WTC11 (cell line): ENCODE data around the gene PUM1. TPM values are rescaled to one million over a fixed set of nuclear protein-coding genes. Genes with fewer than 3 reads are reported as not detected.

Experiments used
- ATAC-seq: fragments of 200-7000 bp; cut with Tn5 transposase; 2 replicates; pipeline ENCODE4 v1.10.0; 2021; ENCODE audit warnings: mild to moderate bottlenecking, moderate library complexity
- CTCF ChIA-PET: fragments of 300-600 bp; sonication (Branson Sonifier 250); formaldehyde crosslinking; loops from one replicate; lab custom pipeline; 2021; ENCODE audit warnings: antibody characterized with exemption; lab: Charles Lee
- POLR2A ChIA-PET: fragments of 350-600 bp; sonication (Branson Sonifier 250); formaldehyde crosslinking; loops from one replicate; lab custom pipeline; 2021; ENCODE audit warnings: antibody characterized with exemption; lab: Charles Lee
- DNase-seq: peaks from one replicate; pipeline ENCODE4 v3.0.0; 2021; ENCODE audit warnings: low spot score
- H3K27ac Mint-ChIP-seq: 2 replicates; pipeline ENCODE4 v1.8.0; 2021; ENCODE audit warnings: mixed read lengths
- H3K27me3 Mint-ChIP-seq: 2 replicates; pipeline ENCODE4 v1.8.0; 2021; ENCODE audit warnings: low read depth, mild to moderate bottlenecking, moderate library complexity, mixed read lengths
- H3K36me3 Mint-ChIP-seq: 2 replicates; pipeline ENCODE4 v1.8.0; 2021; ENCODE audit warnings: mixed read lengths
- H3K4me1 Mint-ChIP-seq: 2 replicates; pipeline ENCODE4 v1.8.0; 2022; ENCODE audit warnings: mixed read lengths
- H3K4me3 Mint-ChIP-seq: 2 replicates; pipeline ENCODE4 v1.8.0; 2021; ENCODE audit warnings: mild to moderate bottlenecking, moderate library complexity, mixed read lengths
- H3K9me3 Mint-ChIP-seq: 2 replicates; pipeline ENCODE4 v1.8.0; 2021; ENCODE audit warnings: mixed read lengths
- ATF2 ChIP-seq: sonication (generic); formaldehyde crosslinking; IDR thresholded peaks from 2 replicates; pipeline ENCODE4 v1.8.1; 2022; ENCODE audit warnings: low read depth, missing genetic modification reagents, borderline replicate concordance
- E2F1 ChIP-seq: sonication (generic); formaldehyde crosslinking; IDR thresholded peaks from 2 replicates; pipeline ENCODE4 v1.8.0; 2022; ENCODE audit warnings: mild to moderate bottlenecking, missing genetic modification reagents
- ELF4 ChIP-seq: sonication (generic); formaldehyde crosslinking; IDR thresholded peaks from 2 replicates; pipeline ENCODE4 v1.8.1; 2022; ENCODE audit warnings: low read depth, mild to moderate bottlenecking, moderate library complexity, missing genetic modification reagents
- ERG ChIP-seq: fragments of 250-450 bp; sonication (Bioruptor Pico); IDR thresholded peaks from 2 replicates; pipeline ENCODE4 v1.8.0; 2021; ENCODE audit warnings: mild to moderate bottlenecking
- ESRRA ChIP-seq: sonication (generic); formaldehyde crosslinking; IDR thresholded peaks from 2 replicates; pipeline ENCODE4 v1.8.1; 2022; ENCODE audit warnings: mild to moderate bottlenecking, missing genetic modification reagents, borderline replicate concordance
- IRF2 ChIP-seq: sonication (generic); formaldehyde crosslinking; IDR thresholded peaks from 2 replicates; pipeline ENCODE4 v1.8.0; 2022; ENCODE audit warnings: low read depth, missing genetic modification reagents, borderline replicate concordance
- MLX ChIP-seq: sonication (generic); formaldehyde crosslinking; IDR thresholded peaks from 2 replicates; pipeline ENCODE4 v1.8.1; 2023; ENCODE audit warnings: mild to moderate bottlenecking, missing genetic modification reagents, moderate library complexity
- NFE2L1 ChIP-seq: sonication (generic); formaldehyde crosslinking; IDR thresholded peaks from 2 replicates; pipeline ENCODE4 v1.8.1; 2023; ENCODE audit warnings: missing genetic modification reagents
- OVOL2 ChIP-seq: fragments of 250-450 bp; sonication (Bioruptor Pico); IDR thresholded peaks from 2 replicates; pipeline ENCODE4 v1.9.0; 2021; ENCODE audit warnings: mild to moderate bottlenecking, borderline replicate concordance
- PRDM15 ChIP-seq: sonication (generic); formaldehyde crosslinking; IDR thresholded peaks from 2 replicates; pipeline ENCODE4 v1.8.0; 2022; ENCODE audit warnings: missing genetic modification reagents
- PREB ChIP-seq: sonication (generic); formaldehyde crosslinking; IDR thresholded peaks from 2 replicates; pipeline ENCODE4 v1.8.1; 2022; ENCODE audit warnings: mild to moderate bottlenecking, missing genetic modification reagents, moderate library complexity, borderline replicate concordance
- SP1 ChIP-seq: sonication (generic); formaldehyde crosslinking; conservative IDR thresholded peaks from 2 replicates; pipeline ENCODE4 v1.8.1; 2022; ENCODE audit warnings: missing genetic modification reagents
- TEAD1 ChIP-seq: sonication (generic); formaldehyde crosslinking; IDR thresholded peaks from 2 replicates; pipeline ENCODE4 v1.8.0; 2022; ENCODE audit warnings: mild to moderate bottlenecking, missing genetic modification reagents
- ZNF232 ChIP-seq: sonication (generic); formaldehyde crosslinking; IDR thresholded peaks from 2 replicates; pipeline ENCODE4 v1.8.0; 2022; ENCODE audit warnings: mild to moderate bottlenecking, missing genetic modification reagents
- total RNA-seq: library from RNA; stranded (reverse); gene quantifications from 3 replicates; pipeline ENCODE4 v1.2.3, GENCODE V29; 2021
- TF ChIP-seq, protein P1 (sequence below): sonication (generic); formaldehyde crosslinking; IDR thresholded peaks from 2 replicates; pipeline ENCODE4 v1.8.0; 2022; ENCODE audit warnings: mild to moderate bottlenecking, missing genetic modification reagents
- TF ChIP-seq, protein P2 (sequence below): sonication (generic); formaldehyde crosslinking; IDR thresholded peaks from 2 replicates; pipeline ENCODE4 v1.8.1; 2022; ENCODE audit warnings: mild to moderate bottlenecking, moderate library complexity, missing genetic modification reagents

PUM1 gene
- total RNA-seq, 1 experiment from 2014 or later = 147 TPM

DNA sequence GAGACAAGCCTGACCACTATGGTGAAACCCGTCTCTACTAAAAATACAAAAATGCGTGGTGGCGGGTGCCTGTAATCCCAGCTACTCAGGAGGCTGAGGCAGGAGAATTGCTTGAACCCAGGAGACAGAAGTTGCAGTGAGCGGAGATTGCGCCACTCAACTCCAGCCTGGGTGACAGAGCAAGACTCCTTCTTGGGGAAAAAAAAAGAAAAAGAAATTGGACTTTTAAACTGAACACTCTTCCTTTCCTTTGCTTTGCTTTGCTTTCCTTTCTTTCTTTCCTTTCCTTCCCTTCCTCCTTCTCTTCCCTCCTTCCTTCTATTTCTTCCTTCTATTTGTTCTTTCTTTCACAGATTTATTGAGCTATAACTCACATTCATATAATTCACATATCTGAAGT is 43.3 kb upstream of the PUM1 start:
- H3K27ac Mint-ChIP-seq = no peak overlapping the region
- no peaks in the 10 kb centered on the region for H3K36me3 Mint-ChIP-seq
- DNase-seq (no peak), ATAC-seq (no peak)
- H3K27me3 Mint-ChIP-seq = no peaks in the 10 kb centered on the region
- no peak overlapping the region for H3K4me3 Mint-ChIP-seq
- H3K4me1 Mint-ChIP-seq = peaks cover 11% of the 10 kb centered on the region
- TF ChIP-seq ZNF232 (CRISPR knock-in tag) = no peak
- TF ChIP-seq SP1 = no peak
- H3K9me3 Mint-ChIP-seq = no peaks in the 10 kb centered on the region
- ChIA-PET CTCF (interaction anchor here (0.7 kb wide), 1 partner anchor 75 kb away, joined by 3 read pairs; no protein-coding TSS in a partner anchor), POLR2A (interaction anchor here (0.7 kb wide), 1 partner anchor 19 kb away, joined by 3 read pairs; no protein-coding TSS in a partner anchor)

- H3K27ac Mint-ChIP-seq = no peak overlapping the region
Measured at GRCh38 chr1:31105646-31106045, 40.1 kb upstream of the PUM1 start.

More at GRCh38 chr1:31105646-31106045, 40.1 kb upstream of the PUM1 start:
- no peak for ATAC-seq
- DNase-seq = no peak
- Mint-ChIP-seq H3K27me3 (no peaks in the 10 kb centered on the region), H3K4me1 (peaks cover 8% of the 10 kb centered on the region), H3K4me3 (no peak overlapping the region), H3K36me3 (no peaks in the 10 kb centered on the region), H3K9me3 (no peaks in the 10 kb centered on the region)
- POLR2A ChIA-PET = no interaction called here
- TF ChIP-seq OVOL2 (CRISPR knock-in tag) (no peak), E2F1 (no peak), NFE2L1 (CRISPR knock-in tag) (no peak), MLX (no peak), ATF2 (CRISPR knock-in tag) (no peak), ERG (CRISPR knock-in tag) (no peak), PREB (CRISPR knock-in tag) (no peak), TEAD1 (CRISPR knock-in tag) (no peak), IRF2 (CRISPR knock-in tag) (no peak), PRDM15 (CRISPR knock-in tag) (no peak), ELF4 (CRISPR knock-in tag) (no peak), ESRRA (CRISPR knock-in tag) (no peak)
- TF ChIP-seq, protein P1, sequence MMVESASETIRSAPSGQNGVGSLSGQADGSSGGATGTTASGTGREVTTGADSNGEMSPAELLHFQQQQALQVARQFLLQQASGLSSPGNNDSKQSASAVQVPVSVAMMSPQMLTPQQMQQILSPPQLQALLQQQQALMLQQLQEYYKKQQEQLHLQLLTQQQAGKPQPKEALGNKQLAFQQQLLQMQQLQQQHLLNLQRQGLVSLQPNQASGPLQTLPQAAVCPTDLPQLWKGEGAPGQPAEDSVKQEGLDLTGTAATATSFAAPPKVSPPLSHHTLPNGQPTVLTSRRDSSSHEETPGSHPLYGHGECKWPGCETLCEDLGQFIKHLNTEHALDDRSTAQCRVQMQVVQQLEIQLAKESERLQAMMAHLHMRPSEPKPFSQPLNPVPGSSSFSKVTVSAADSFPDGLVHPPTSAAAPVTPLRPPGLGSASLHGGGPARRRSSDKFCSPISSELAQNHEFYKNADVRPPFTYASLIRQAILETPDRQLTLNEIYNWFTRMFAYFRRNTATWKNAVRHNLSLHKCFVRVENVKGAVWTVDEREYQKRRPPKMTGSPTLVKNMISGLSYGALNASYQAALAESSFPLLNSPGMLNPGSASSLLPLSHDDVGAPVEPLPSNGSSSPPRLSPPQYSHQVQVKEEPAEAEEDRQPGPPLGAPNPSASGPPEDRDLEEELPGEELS (CRISPR knock-in tag) = no peak
- TF ChIP-seq, protein P2, sequence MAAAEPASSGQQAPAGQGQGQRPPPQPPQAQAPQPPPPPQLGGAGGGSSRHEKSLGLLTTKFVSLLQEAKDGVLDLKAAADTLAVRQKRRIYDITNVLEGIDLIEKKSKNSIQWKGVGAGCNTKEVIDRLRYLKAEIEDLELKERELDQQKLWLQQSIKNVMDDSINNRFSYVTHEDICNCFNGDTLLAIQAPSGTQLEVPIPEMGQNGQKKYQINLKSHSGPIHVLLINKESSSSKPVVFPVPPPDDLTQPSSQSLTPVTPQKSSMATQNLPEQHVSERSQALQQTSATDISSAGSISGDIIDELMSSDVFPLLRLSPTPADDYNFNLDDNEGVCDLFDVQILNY = no peak
- CTCF ChIA-PET = interaction anchor here (0.7 kb wide), 3 partner anchors 75 to 289 kb away, joined by 3 to 6 read pairs (median 4); no protein-coding TSS in a partner anchor
